H1 (cell line): ENCODE data around the gene CCDC157. TPM values are rescaled to one million over a fixed set of nuclear protein-coding genes. Genes with fewer than 3 reads are reported as not detected.

Experiments
- CTCF ChIA-PET: fragments of 300-600 bp; sonication (Branson Sonifier 250); formaldehyde crosslinking; loops from one replicate; lab custom pipeline; 2021; ENCODE audit not compliant: partially characterized antibody; lab: Charles Lee
- POLR2A ChIA-PET: fragments of 300-600 bp; sonication (Branson Sonifier 250); formaldehyde crosslinking; loops from one replicate; lab custom pipeline; 2021; ENCODE audit warnings: inconsistent platforms; ENCODE audit not compliant: partially characterized antibody; lab: Charles Lee
- DNase-seq, 2 experiments: peaks; one replicate each; pipeline versions ENCODE4 v3.0.0 to v3.0.0-alpha.2; 2010 to 2022; ENCODE audit warnings: low spot score in 2 of 2, low read depth in 1 of 2, mixed read lengths in 1 of 2
- FAIRE-seq: peaks from 2 replicates; lab custom pipeline; 2011; peaks lifted over from hg19 to GRCh38; lab: Jason Lieb, UNC
- H2AFZ ChIP-seq: 2 replicates; pipeline ENCODE4 v1.8.1; 2012; ENCODE audit warnings: low read length, inconsistent platforms
- H2AK5ac ChIP-seq: 2 replicates; pipeline ENCODE4 v1.6.1; 2013; ENCODE audit warnings: low read depth, low read length
- H2BK120ac ChIP-seq: replicated peaks from 2 replicates; pipeline ENCODE3; 2013; ENCODE audit warnings: low read depth, low read length, inconsistent platforms
- H2BK12ac ChIP-seq: 2 replicates; pipeline ENCODE4 v1.6.1; 2013; ENCODE audit warnings: low read depth, low read length
- H2BK15ac ChIP-seq: 2 replicates; pipeline ENCODE4 v1.6.1; 2013; ENCODE audit warnings: low read length
- H2BK20ac ChIP-seq: 2 replicates; pipeline ENCODE4 v1.6.1; 2013; ENCODE audit warnings: low read length
- H2BK5ac ChIP-seq: 2 replicates; pipeline ENCODE4 v1.6.1; 2013; ENCODE audit warnings: low read depth, low read length
- H3K14ac ChIP-seq: 2 replicates; pipeline ENCODE4 v1.6.1; 2013; ENCODE audit warnings: inconsistent platforms; ENCODE audit not compliant: insufficient read length
- H3K18ac ChIP-seq: 2 replicates; pipeline ENCODE4 v1.6.1; 2013; ENCODE audit warnings: low read length; ENCODE audit errors: extremely low read depth
- H3K23ac ChIP-seq: 2 replicates; pipeline ENCODE4 v1.6.1; 2013; ENCODE audit warnings: inconsistent platforms; ENCODE audit not compliant: insufficient read length
- H3K23me2 ChIP-seq: 2 replicates; pipeline ENCODE4 v1.6.1; 2013; ENCODE audit warnings: low read depth, low read length
- H3K27ac ChIP-seq: 2 replicates; pipeline ENCODE4 v1.6.1; 2011; ENCODE audit warnings: low read depth, low read length, inconsistent platforms
- H3K27me3 ChIP-seq, 4 experiments: replicated peaks in 1 of 4; 1 replicate in 1 of 4; 2 replicates in 3 of 4; pipeline versions ENCODE4 v1.6.1 to v1.8.1; 2011 to 2013; ENCODE audit warnings: low read length in 3 of 4, mild to moderate bottlenecking in 3 of 4, inconsistent platforms in 2 of 4, mixed read lengths in 2 of 4, moderate library complexity in 1 of 4; ENCODE audit not compliant: control insufficient read depth in 3 of 4, insufficient read depth in 3 of 4; ENCODE audit errors: extremely low read depth in 1 of 4
- H3K36me3 ChIP-seq, 4 experiments: 2 replicates each; pipeline versions ENCODE4 v1.6.1 to v1.8.1; 2011 to 2013; ENCODE audit warnings: mild to moderate bottlenecking in 4 of 4, low read length in 3 of 4, moderate library complexity in 2 of 4, control low read depth in 1 of 4, inconsistent platforms in 1 of 4; ENCODE audit not compliant: insufficient read depth in 4 of 4, control insufficient read depth in 2 of 4
- H3K4ac ChIP-seq: replicated peaks from 2 replicates; pipeline ENCODE3; 2013; ENCODE audit warnings: low read length, low read depth, mixed read lengths, inconsistent platforms; ENCODE audit not compliant: insufficient read length
- H3K4me1 ChIP-seq, 4 experiments: replicated peaks in 1 of 4; 1 replicate in 1 of 4; 2 replicates in 3 of 4; pipeline versions ENCODE4 v1.6.1 to v1.8.1; 2011 to 2013; ENCODE audit warnings: low read length in 3 of 4, inconsistent platforms in 2 of 4, mixed read lengths in 1 of 4; ENCODE audit not compliant: insufficient read depth in 4 of 4, control insufficient read depth in 3 of 4
- H3K4me2 ChIP-seq, 2 experiments: 2 replicates each; pipeline versions ENCODE4 v1.6.1 to v1.8.1; 2011 to 2013; ENCODE audit warnings: low read depth in 2 of 2, low read length in 2 of 2, control low read depth in 1 of 2, inconsistent platforms in 1 of 2, mild to moderate bottlenecking in 1 of 2; ENCODE audit not compliant: insufficient read depth in 1 of 2
- H3K4me3 ChIP-seq, 4 experiments: fragments of 200-600, 300-600 bp in 1 of 4; sonication (generic), shearing (Covaris generic), sonication (Bioruptor Twin) in 1 of 4; 2 replicates each; pipeline versions ENCODE4 v1.5.1 to v1.8.1; 2011 to 2016; ENCODE audit warnings: low read length in 4 of 4, low read depth in 3 of 4, control low read depth in 2 of 4, inconsistent platforms in 2 of 4, mild to moderate bottlenecking in 2 of 4, mixed read lengths in 1 of 4, moderate library complexity in 1 of 4; ENCODE audit not compliant: insufficient read depth in 2 of 4; ENCODE audit errors: extremely low read depth in 1 of 4
- H3K56ac ChIP-seq: replicated peaks from 2 replicates; pipeline ENCODE3; 2013; ENCODE audit warnings: low read depth, mild to moderate bottlenecking, mixed read lengths, low read length, inconsistent platforms; ENCODE audit not compliant: insufficient read length
- H3K79me1 ChIP-seq: 2 replicates; pipeline ENCODE4 v1.6.1; 2013; ENCODE audit warnings: low read depth, low read length, control low read depth
- H3K79me2 ChIP-seq, 2 experiments: 2 replicates each; pipeline versions ENCODE4 v1.6.1 to v1.8.1; 2012 to 2013; ENCODE audit warnings: low read length in 2 of 2, mild to moderate bottlenecking in 2 of 2, inconsistent platforms in 1 of 2; ENCODE audit not compliant: insufficient read depth in 2 of 2, control insufficient read depth in 1 of 2
- H3K9ac ChIP-seq, 4 experiments: replicated peaks in 1 of 4; 1 replicate in 1 of 4; 2 replicates in 3 of 4; pipeline versions ENCODE4 v1.6.1 to v1.8.1; 2011 to 2013; ENCODE audit warnings: low read depth in 3 of 4, low read length in 3 of 4, control low read depth in 2 of 4, mild to moderate bottlenecking in 2 of 4, moderate library complexity in 2 of 4, inconsistent platforms in 1 of 4; ENCODE audit errors: extremely low read depth in 1 of 4
- H3K9me3 ChIP-seq, 2 experiments: 2 replicates each; pipeline versions ENCODE4 v1.6.1 to v1.8.1; 2012 to 2013; ENCODE audit warnings: mild to moderate bottlenecking in 2 of 2, moderate library complexity in 2 of 2, control low read depth in 1 of 2, inconsistent platforms in 1 of 2, low read depth in 1 of 2, low read length in 1 of 2, mixed read lengths in 1 of 2; ENCODE audit not compliant: insufficient read depth in 2 of 2
- H4K20me1 ChIP-seq, 2 experiments: replicated peaks in 1 of 2; 2 replicates each; pipeline versions ENCODE3 to v1.8.1; 2011 to 2013; ENCODE audit warnings: inconsistent platforms in 2 of 2, low read length in 2 of 2, mild to moderate bottlenecking in 1 of 2; ENCODE audit not compliant: insufficient read depth in 2 of 2, control insufficient read depth in 1 of 2
- H4K5ac ChIP-seq: 2 replicates; pipeline ENCODE4 v1.6.1; 2013; ENCODE audit warnings: low read length, low read depth, mixed read lengths, inconsistent platforms; ENCODE audit not compliant: insufficient read length
- H4K8ac ChIP-seq: 2 replicates; pipeline ENCODE4 v1.8.0; 2013; ENCODE audit warnings: mild to moderate bottlenecking, moderate library complexity, low read length, inconsistent platforms; ENCODE audit not compliant: insufficient read depth; ENCODE audit errors: extremely low read depth
- H4K91ac ChIP-seq: replicated peaks from 2 replicates; pipeline ENCODE3; 2013; ENCODE audit warnings: low read length, mixed read lengths, inconsistent platforms; ENCODE audit not compliant: insufficient read length
- ATF3 ChIP-seq: IDR thresholded peaks from 2 replicates; pipeline ENCODE4 v1.6.1; 2011; ENCODE audit warnings: low read depth, mild to moderate bottlenecking, low read length; ENCODE audit not compliant: insufficient read depth
- BRCA1 ChIP-seq: IDR thresholded peaks from 2 replicates; pipeline ENCODE4 v1.6.1; 2012; ENCODE audit warnings: low read depth, low read length, improper control_type of control experiment
- CEBPB ChIP-seq: IDR thresholded peaks from 2 replicates; pipeline ENCODE4 v1.6.1; 2012; ENCODE audit warnings: low read depth, low read length
- CREB1 ChIP-seq: IDR thresholded peaks from 2 replicates; pipeline ENCODE4 v1.6.1; 2012; ENCODE audit warnings: inconsistent platforms
- E2F6 ChIP-seq: IDR thresholded peaks from 2 replicates; pipeline ENCODE4 v1.6.1; 2012; ENCODE audit warnings: inconsistent platforms
- FOSL1 ChIP-seq: IDR thresholded peaks from 2 replicates; pipeline ENCODE4 v1.6.1; 2011; ENCODE audit warnings: mild to moderate bottlenecking, low read depth, low read length, moderate library complexity; ENCODE audit not compliant: insufficient read depth
- GTF2F1 ChIP-seq: IDR thresholded peaks from 2 replicates; pipeline ENCODE4 v1.6.1; 2012; ENCODE audit warnings: low read depth, low read length, improper control_type of control experiment, borderline replicate concordance
- HDAC6 ChIP-seq: IDR thresholded peaks from one replicate; pipeline ENCODE4 v1.7.1; 2012; ENCODE audit warnings: low read depth, mild to moderate bottlenecking, inconsistent platforms, low read length, moderate library complexity
- KDM1A ChIP-seq: fragments of 200-600, 300-600 bp; sonication (generic); IDR thresholded peaks from 2 replicates; pipeline ENCODE4 v1.7.1; 2016; ENCODE audit warnings: mild to moderate bottlenecking, low read length, borderline replicate concordance
- NANOG ChIP-seq: IDR thresholded peaks from 2 replicates; pipeline ENCODE4 v1.6.1; 2011; ENCODE audit warnings: low read length, low read depth, mild to moderate bottlenecking, inconsistent platforms; ENCODE audit not compliant: insufficient read depth, poor library complexity, severe bottlenecking
- POU5F1 ChIP-seq: IDR thresholded peaks from 2 replicates; pipeline ENCODE4 v1.6.1; 2011; ENCODE audit warnings: low read depth, mild to moderate bottlenecking, low read length, moderate library complexity
- ZNF274 ChIP-seq: IDR thresholded peaks from 2 replicates; pipeline ENCODE4 v1.7.0; 2012; ENCODE audit warnings: low read length, borderline replicate concordance; ENCODE audit errors: extremely low read depth
- WGBS, 2 experiments: shearing (Covaris generic) in 1 of 2; methylation state at CpG; one replicate each; pipeline versions ENCODE4 v1.1.6 to v1.1.7; 2013 to 2015; ENCODE audit warnings: low lambda C conversion rate in 2 of 2, mixed read lengths in 2 of 2, inconsistent platforms in 1 of 2, low coverage in 1 of 2, missing lambda C conversion rate in 1 of 2; ENCODE audit not compliant: insufficient replicate concordance in 2 of 2, insufficient coverage in 1 of 2, insufficient read length in 1 of 2; ENCODE audit errors: extremely low coverage in 1 of 2, missing lambda C conversion rate in 1 of 2; 5-methylcytosine and 5-hydroxymethylcytosine counted together
- polyA plus RNA-seq, 7 experiments: library from polyadenylated mRNA; depleted of rRNA in 3 of 7; stranded (reverse) in 5 of 7; unstranded in 2 of 7; fragments of >200 nt in 5 of 7; fragments of 200-250 nt in 2 of 7; gene quantifications; 1 replicate in 5 of 7; 2 replicates in 1 of 7; 4 replicates in 1 of 7; pipeline versions ENCODE4 v1.2.1 to v1.2.3, GENCODE V29; 2011 to 2013; ENCODE audit warnings: missing spikeins in 2 of 7, mixed read lengths in 2 of 7
- total RNA-seq: library from RNA; stranded (reverse); fragmentation: NEBNext Ultra II Directional; extraction: Animal tissue kit (Norgen Biotek cat#: 25700); gene quantifications from 2 replicates; pipeline ENCODE4 v1.2.1, GENCODE V29; 2021

CCDC157 gene
- total and polyA plus RNA-seq, 2 of the 8 experiments (the other 6 are each of a cell fraction or from before 2014, with no cell fraction given), result 4.1 to 8.4 TPM

GRCh38 chr22:30344447-30345200, 12.2 kb upstream of the CCDC157 start:
- Histone ChIP-seq H3K9me3 (no peaks in the 10 kb centered on the region), H2BK20ac (no peak overlapping the region), H3K36me3 (peaks cover 42 to 93% (median 82%) of the 10 kb centered on the region in 4 experiments), H3K18ac (no peak overlapping the region), H2BK5ac (no peak overlapping the region), H3K79me2 (peaks cover 0 to 13% of the 10 kb centered on the region in 2 experiments; a peak in 1 of 4 replicates), H2AK5ac (no peak overlapping the region), H3K23me2 (no peaks in the 10 kb centered on the region), H2BK15ac (no peak overlapping the region), H2BK120ac (no peak overlapping the region), H3K23ac (no peak overlapping the region), H2AFZ (no peak overlapping the region), H3K9ac (no peak overlapping the region), H3K4me3 (no peak overlapping the region), H3K4me1 (no peaks in the 10 kb centered on the region), H4K8ac (no peak overlapping the region), H3K4ac (no peak overlapping the region), H4K5ac (no peak overlapping the region), H4K20me1 (peaks cover 17% of the 10 kb centered on the region in 2 experiments), H3K4me2 (no peak overlapping the region), H3K27ac (no peak overlapping the region), H3K27me3 (no peaks in the 10 kb centered on the region), H3K14ac (no peak overlapping the region), H4K91ac (no peak overlapping the region), H3K79me1 (no peaks in the 10 kb centered on the region; the same call in 1 of the 2 replicates), H3K56ac (no peak overlapping the region), H2BK12ac (no peak overlapping the region)
- 90% methylated on average over 13 of the region's 13 CpGs; no CpG with 5 or more reads in 1 of the 2 experiments for WGBS, 2 experiments
- no peak for DNase-seq
- no peak for FAIRE-seq
- POLR2A ChIA-PET, result no interaction called here
- CTCF ChIA-PET, result interaction anchor here (0.8 kb wide), 1 partner anchor 57 kb away, joined by 3 read pairs; no protein-coding TSS in a partner anchor
- TF ChIP-seq NANOG, result no peak
- no peak for TF ChIP-seq ZNF274
- TF ChIP-seq HDAC6, result no peak
- TF ChIP-seq FOSL1, result no peak
- no peak for TF ChIP-seq BRCA1
- no peak for TF ChIP-seq POU5F1
- no peak for TF ChIP-seq ATF3
- no peak for TF ChIP-seq KDM1A
- no peak for TF ChIP-seq E2F6
- TF ChIP-seq CEBPB, result no peak
- no peak for TF ChIP-seq GTF2F1
- no peak for TF ChIP-seq CREB1
